ENCODE measurements around the gene RBFOX2.

DNA sequence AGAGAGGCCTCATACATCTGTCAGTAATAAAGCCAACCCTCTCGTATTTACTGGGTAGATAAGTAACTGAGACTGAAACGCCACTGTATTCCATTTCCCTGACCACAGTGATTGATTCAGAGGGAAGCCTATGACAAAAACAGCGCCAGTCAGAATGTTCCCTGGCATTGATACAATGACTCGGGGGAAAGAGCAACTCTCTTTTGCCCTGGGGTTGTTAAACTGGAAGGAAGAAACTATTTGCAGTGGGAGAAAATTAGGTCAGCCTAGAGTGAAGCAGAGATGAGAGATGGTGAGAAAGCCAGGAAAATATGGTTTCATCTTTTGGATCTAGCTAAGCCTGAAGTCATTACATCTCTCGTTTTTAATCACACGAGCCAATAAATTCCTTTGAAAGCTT is 48.6 kb upstream of the RBFOX2 start:
- no peak for TF ChIP-seq POLR2A (IDR thresholded peaks at IDR 0.05)
- TF ChIP-seq, protein P1, sequence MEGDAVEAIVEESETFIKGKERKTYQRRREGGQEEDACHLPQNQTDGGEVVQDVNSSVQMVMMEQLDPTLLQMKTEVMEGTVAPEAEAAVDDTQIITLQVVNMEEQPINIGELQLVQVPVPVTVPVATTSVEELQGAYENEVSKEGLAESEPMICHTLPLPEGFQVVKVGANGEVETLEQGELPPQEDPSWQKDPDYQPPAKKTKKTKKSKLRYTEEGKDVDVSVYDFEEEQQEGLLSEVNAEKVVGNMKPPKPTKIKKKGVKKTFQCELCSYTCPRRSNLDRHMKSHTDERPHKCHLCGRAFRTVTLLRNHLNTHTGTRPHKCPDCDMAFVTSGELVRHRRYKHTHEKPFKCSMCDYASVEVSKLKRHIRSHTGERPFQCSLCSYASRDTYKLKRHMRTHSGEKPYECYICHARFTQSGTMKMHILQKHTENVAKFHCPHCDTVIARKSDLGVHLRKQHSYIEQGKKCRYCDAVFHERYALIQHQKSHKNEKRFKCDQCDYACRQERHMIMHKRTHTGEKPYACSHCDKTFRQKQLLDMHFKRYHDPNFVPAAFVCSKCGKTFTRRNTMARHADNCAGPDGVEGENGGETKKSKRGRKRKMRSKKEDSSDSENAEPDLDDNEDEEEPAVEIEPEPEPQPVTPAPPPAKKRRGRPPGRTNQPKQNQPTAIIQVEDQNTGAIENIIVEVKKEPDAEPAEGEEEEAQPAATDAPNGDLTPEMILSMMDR (IDR thresholded peaks at IDR 0.05): no peak

Data from Peyer's patch (tissue), 4 donors.